HCT116 (cell line): Measurements from ENCODE around the gene PDLIM5. TPM values are rescaled to one million over a fixed set of nuclear protein-coding genes. Genes with fewer than 3 reads are reported as not detected.

Source experiments
- ATAC-seq: fragments of 200-7000 bp; cut with Tn5 transposase; 2 replicates; pipeline ENCODE4 v1.9.1; 2020; ENCODE audit warnings: mild to moderate bottlenecking, moderate library complexity
- BruUV-seq: library from RNA; stranded (reverse); fragments of 400-500 nt; replicated peaks from 2 replicates; lab custom pipeline; 2021; lab: Mats Ljungman, UMichigan
- CTCF ChIA-PET: fragments of 300-600 bp; sonication (Branson Sonifier 250); formaldehyde crosslinking; loops from one replicate; lab custom pipeline; 2021; ENCODE audit warnings: antibody characterized with exemption; lab: Charles Lee
- POLR2A ChIA-PET: fragments of 300-600, 350-600 bp; sonication (Branson Sonifier 250); formaldehyde crosslinking; loops from one replicate; lab custom pipeline; 2021; ENCODE audit warnings: antibody characterized with exemption; lab: Charles Lee
- RAD21 ChIA-PET, 2 experiments: fragments of 300-600 bp; sonication (Branson Sonifier 250); formaldehyde crosslinking; loops; one replicate each; lab custom pipeline; 2023; ENCODE audit warnings: low total read pairs in 2 of 2; ENCODE audit not compliant: uncharacterized antibody in 2 of 2, unreplicated experiment in 2 of 2, low non-redundant PET in 1 of 2; lab: Charles Lee
- DNase-seq: peaks from one replicate; pipeline ENCODE4 v3.0.0-alpha.2; 2010; ENCODE audit warnings: low read depth, low spot score
- H2AFZ ChIP-seq: fragments of 200-600 bp; shearing (Covaris generic), sonication (generic); 2 replicates; pipeline ENCODE4 v1.6.1; 2017; ENCODE audit warnings: low read depth, mixed run types, mixed read lengths, antibody characterized with exemption, low read length; ENCODE audit not compliant: poor library complexity, severe bottlenecking
- H3K27ac ChIP-seq: 2 replicates; pipeline ENCODE4 v1.5.1; 2012; ENCODE audit warnings: low read depth, low read length
- H3K27me3 ChIP-seq: fragments of 200-600 bp; sonication (generic); 2 replicates; pipeline ENCODE4 v1.6.1; 2016; ENCODE audit warnings: mixed run types, low read length, mixed read lengths; ENCODE audit not compliant: insufficient read depth
- H3K36me3 ChIP-seq, 2 experiments: fragments of 200-500 bp in 1 of 2; fragments of 200-600 bp in 1 of 2; sonication (Bioruptor generic) in 1 of 2; sonication (generic) in 1 of 2; 2 replicates each; pipeline versions ENCODE4 v1.5.1 to v1.6.1; 2014 to 2016; ENCODE audit warnings: low read length in 2 of 2, inconsistent platforms in 1 of 2, mixed read lengths in 1 of 2, mixed run types in 1 of 2; ENCODE audit not compliant: insufficient read depth in 2 of 2, control insufficient read depth in 1 of 2
- H3K4me1 ChIP-seq, 2 experiments: fragments of 200-600 bp in 1 of 2; sonication (generic) in 1 of 2; 2 replicates each; pipeline versions ENCODE4 v1.5.1 to v1.6.1; 2012 to 2017; ENCODE audit warnings: low read length in 2 of 2, inconsistent platforms in 1 of 2, mild to moderate bottlenecking in 1 of 2, mixed read lengths in 1 of 2, mixed run types in 1 of 2, moderate library complexity in 1 of 2; ENCODE audit not compliant: insufficient read depth in 2 of 2, control insufficient read depth in 1 of 2
- H3K4me2 ChIP-seq: fragments of 200-600 bp; sonication (generic); 2 replicates; pipeline ENCODE4 v1.6.1; 2017; ENCODE audit warnings: mixed run types, low read length, mixed read lengths
- H3K4me3 ChIP-seq, 2 experiments: fragments of 200-600 bp in 1 of 2; sonication (generic) in 1 of 2; replicated peaks in 1 of 2; 2 replicates each; pipeline ENCODE4 v1.5.1; 2011 to 2016; ENCODE audit warnings: low read length in 2 of 2, control low read depth in 1 of 2, low read depth in 1 of 2, mild to moderate bottlenecking in 1 of 2, mixed read lengths in 1 of 2, mixed run types in 1 of 2
- H3K79me2 ChIP-seq: fragments of 200-600 bp; sonication (generic); 2 replicates; pipeline ENCODE4 v1.6.1; 2017; ENCODE audit warnings: mild to moderate bottlenecking, mixed run types, low read length, moderate library complexity, mixed read lengths; ENCODE audit not compliant: insufficient read depth
- H3K9ac ChIP-seq: fragments of 200-600 bp; sonication (generic); 2 replicates; pipeline ENCODE4 v1.6.1; 2016; ENCODE audit warnings: low read length, mixed read lengths
- H3K9me2 ChIP-seq: fragments of 200-600 bp; sonication (generic), shearing (Covaris generic); 2 replicates; pipeline ENCODE4 v1.6.1; 2017; ENCODE audit warnings: mixed run types, mild to moderate bottlenecking, moderate library complexity; ENCODE audit not compliant: insufficient read depth
- H3K9me3 ChIP-seq, 2 experiments: fragments of 200-500 bp in 1 of 2; fragments of 200-600 bp in 1 of 2; sonication (Bioruptor generic) in 1 of 2; sonication (generic) in 1 of 2; 2 replicates each; pipeline ENCODE4 v1.6.1; 2014 to 2017; ENCODE audit warnings: low read length in 2 of 2, mixed read lengths in 2 of 2, inconsistent platforms in 1 of 2, low read depth in 1 of 2, mild to moderate bottlenecking in 1 of 2, mixed run types in 1 of 2, moderate library complexity in 1 of 2; ENCODE audit not compliant: control insufficient read depth in 1 of 2, insufficient read depth in 1 of 2
- H4K20me1 ChIP-seq: fragments of 200-600 bp; sonication (generic), shearing (Covaris generic); 2 replicates; pipeline ENCODE4 v1.6.1; 2017; ENCODE audit warnings: mixed run types, mild to moderate bottlenecking, moderate library complexity; ENCODE audit not compliant: insufficient read depth
- CBX3 ChIP-seq: IDR thresholded peaks from 2 replicates; pipeline ENCODE4 v1.6.1; 2012; ENCODE audit warnings: low read depth
- CEBPB ChIP-seq: IDR thresholded peaks from 2 replicates; pipeline ENCODE4 v1.6.1; 2012; ENCODE audit warnings: low read depth
- EGR1 ChIP-seq: IDR thresholded peaks from 2 replicates; pipeline ENCODE4 v1.6.1; 2012; ENCODE audit warnings: low read depth
- ELF1 ChIP-seq: IDR thresholded peaks from 2 replicates; pipeline ENCODE4 v1.6.1; 2012; ENCODE audit warnings: low read depth, borderline replicate concordance
- EZH2 ChIP-seq: fragments of 200-600 bp; sonication (generic); IDR thresholded peaks from 2 replicates; pipeline ENCODE4 v1.6.1; 2017; ENCODE audit warnings: antibody characterized with exemption, mixed run types
- JUND ChIP-seq: IDR thresholded peaks from 2 replicates; pipeline ENCODE4 v1.6.1; 2012
- POLR2A ChIP-seq: IDR thresholded peaks from 2 replicates; pipeline ENCODE4 v1.7.0; 2011; ENCODE audit warnings: borderline replicate concordance; ENCODE audit not compliant: insufficient read depth, insufficient read length; ENCODE audit errors: extremely low read depth
- RAD21 ChIP-seq: IDR thresholded peaks from 2 replicates; pipeline ENCODE4 v1.6.1; 2012; ENCODE audit warnings: low read depth, mild to moderate bottlenecking
- SIN3A ChIP-seq: IDR thresholded peaks from 2 replicates; pipeline ENCODE4 v1.6.1; 2012; ENCODE audit warnings: low read depth
- SP1 ChIP-seq: IDR thresholded peaks from 2 replicates; pipeline ENCODE4 v1.6.1; 2012; ENCODE audit warnings: low read depth
- SRF ChIP-seq: IDR thresholded peaks from 2 replicates; pipeline ENCODE4 v1.6.1; 2012; ENCODE audit warnings: low read depth
- TCF7L2 ChIP-seq: IDR thresholded peaks from 2 replicates; pipeline ENCODE4 v1.7.0; 2011; ENCODE audit warnings: borderline replicate concordance, inconsistent platforms; ENCODE audit not compliant: insufficient read depth, insufficient read length; ENCODE audit errors: extremely low read depth
- YY1 ChIP-seq: IDR thresholded peaks from 2 replicates; pipeline ENCODE4 v1.6.1; 2011; ENCODE audit warnings: low read length, low read depth, moderate library complexity, mild to moderate bottlenecking; ENCODE audit not compliant: insufficient replicate concordance; ENCODE audit errors: extremely low read depth
- ZNF274 ChIP-seq: fragments of 200-500 bp; sonication (Bioruptor generic); IDR thresholded peaks from 2 replicates; pipeline ENCODE4 v1.6.1; 2014; ENCODE audit warnings: mild to moderate bottlenecking, low read depth, low read length, inconsistent platforms
- intact Hi-C: fragments of 100-400 bp; cut with micrococcal nuclease; formaldehyde crosslinking; loops from 2 replicates; pipeline ENCODE4 v1.10.0; 2022
- total RNA-seq: library from RNA; stranded (reverse); gene quantifications from one replicate; pipeline ENCODE4 v1.2.1, GENCODE V29; 2021; ENCODE audit not compliant: unreplicated experiment
- TF ChIP-seq, protein P1 (sequence below): IDR thresholded peaks from 2 replicates; pipeline ENCODE4 v1.6.1; 2011; ENCODE audit warnings: mild to moderate bottlenecking, low read length, moderate library complexity; ENCODE audit not compliant: insufficient replicate concordance; ENCODE audit errors: extremely low read depth
- TF ChIP-seq, protein P2 (sequence below): IDR thresholded peaks from 2 replicates; pipeline ENCODE4 v1.6.1; 2012
- TF ChIP-seq, protein P3 (sequence below): IDR thresholded peaks from 2 replicates; pipeline ENCODE4 v1.6.1; 2012

The PDLIM5 gene
- total RNA-seq, 1 experiment from 2014 or later = 130 TPM

DNA sequence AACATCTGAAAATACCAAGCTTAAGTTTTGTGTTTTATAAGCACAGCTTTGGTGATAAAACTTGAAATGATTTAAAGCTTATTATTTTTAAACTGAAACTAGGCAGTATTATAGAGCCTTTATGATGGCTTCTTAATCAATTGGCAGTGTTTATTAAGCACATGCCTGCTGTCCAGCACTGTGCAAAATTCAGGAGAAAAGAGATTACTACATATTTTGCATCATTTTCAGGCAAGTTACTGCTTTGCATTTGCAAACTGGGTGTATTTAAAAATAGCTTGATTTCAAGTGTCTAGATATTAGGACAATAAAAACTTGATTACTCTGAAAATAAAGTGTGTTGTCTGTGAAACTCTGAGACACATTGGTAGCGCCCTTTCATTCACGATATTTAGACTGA is 126.5 kb downstream of the PDLIM5 start:
- H3K9me3 ChIP-seq = no peaks in the 10 kb centered on the region
- no peak overlapping the region for H3K4me2 ChIP-seq
- no peaks in the 10 kb centered on the region for H3K79me2 ChIP-seq
- no peak overlapping the region for H3K9ac ChIP-seq
- H3K36me3 ChIP-seq = peaks cover 0 to 2% of the 10 kb centered on the region in 2 experiments; a peak in 1 of 4 replicates
- no peak for ATAC-seq
- no peak overlapping the region for H3K27ac ChIP-seq
- ChIA-PET POLR2A (no interaction called here), RAD21 (no interaction called here), CTCF (interaction anchor here (1.4 kb wide), 1 partner anchor 171 kb away, joined by 3 read pairs; no protein-coding TSS in a partner anchor)
- no peak for DNase-seq
- peaks cover 0 to 5% of the 10 kb centered on the region in 2 experiments; a peak in 2 of 4 replicates for H3K4me1 ChIP-seq
- no peaks in the 10 kb centered on the region for H3K9me2 ChIP-seq
- intact Hi-C loops = no loop called here
- no peak overlapping the region for H2AFZ ChIP-seq
- no peak overlapping the region for H3K4me3 ChIP-seq
- no peaks in the 10 kb centered on the region for H3K27me3 ChIP-seq
- TF ChIP-seq EGR1 (no peak), SRF (no peak), TCF7L2 (no peak), SIN3A (no peak), RAD21 (no peak), ELF1 (no peak), JUND (no peak), YY1 (no peak), CBX3 (no peak), EZH2 (no peak), POLR2A (no peak), CEBPB (no peak), ZNF274 (no peak), SP1 (no peak)
- TF ChIP-seq, protein P1, sequence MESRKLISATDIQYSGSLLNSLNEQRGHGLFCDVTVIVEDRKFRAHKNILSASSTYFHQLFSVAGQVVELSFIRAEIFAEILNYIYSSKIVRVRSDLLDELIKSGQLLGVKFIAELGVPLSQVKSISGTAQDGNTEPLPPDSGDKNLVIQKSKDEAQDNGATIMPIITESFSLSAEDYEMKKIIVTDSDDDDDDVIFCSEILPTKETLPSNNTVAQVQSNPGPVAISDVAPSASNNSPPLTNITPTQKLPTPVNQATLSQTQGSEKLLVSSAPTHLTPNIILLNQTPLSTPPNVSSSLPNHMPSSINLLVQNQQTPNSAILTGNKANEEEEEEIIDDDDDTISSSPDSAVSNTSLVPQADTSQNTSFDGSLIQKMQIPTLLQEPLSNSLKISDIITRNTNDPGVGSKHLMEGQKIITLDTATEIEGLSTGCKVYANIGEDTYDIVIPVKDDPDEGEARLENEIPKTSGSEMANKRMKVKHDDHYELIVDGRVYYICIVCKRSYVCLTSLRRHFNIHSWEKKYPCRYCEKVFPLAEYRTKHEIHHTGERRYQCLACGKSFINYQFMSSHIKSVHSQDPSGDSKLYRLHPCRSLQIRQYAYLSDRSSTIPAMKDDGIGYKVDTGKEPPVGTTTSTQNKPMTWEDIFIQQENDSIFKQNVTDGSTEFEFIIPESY = no peak
- TF ChIP-seq, protein P2, sequence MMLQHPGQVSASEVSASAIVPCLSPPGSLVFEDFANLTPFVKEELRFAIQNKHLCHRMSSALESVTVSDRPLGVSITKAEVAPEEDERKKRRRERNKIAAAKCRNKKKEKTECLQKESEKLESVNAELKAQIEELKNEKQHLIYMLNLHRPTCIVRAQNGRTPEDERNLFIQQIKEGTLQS = no peak
- TF ChIP-seq, protein P3, sequence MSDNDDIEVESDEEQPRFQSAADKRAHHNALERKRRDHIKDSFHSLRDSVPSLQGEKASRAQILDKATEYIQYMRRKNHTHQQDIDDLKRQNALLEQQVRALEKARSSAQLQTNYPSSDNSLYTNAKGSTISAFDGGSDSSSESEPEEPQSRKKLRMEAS = no peak
- TF ChIP-seq, all 23 proteins: peak for 0
- no peaks in the 10 kb centered on the region for H4K20me1 ChIP-seq
- no TSS peak for BruUV-seq
